ENCODE measurements around the gene DQX1.

- TF ChIP-seq CTCF (IDR thresholded peaks at IDR 0.05) (no peak), POLR2A (IDR thresholded peaks at IDR 0.05) (no peak)
Measured at GRCh38 chr2:74550231-74550630, 24.2 kb upstream of the DQX1 start.
